Measurements from ENCODE around the gene CNR2. TPM values are rescaled to one million over a fixed set of nuclear protein-coding genes. Genes with fewer than 3 reads are reported as not detected.

CNR2 gene
- polyA plus RNA-seq, 2 of the 4 experiments (the other 2 are of a cell fraction): not detected

GRCh38 chr1:23896491-23896890, 16.7 kb downstream of the CNR2 start:
- no peak overlapping the region for H3K4me3 ChIP-seq
- ATAC-seq (no peak), FAIRE-seq (no peak), DNase-seq (ENCODE audit: low read depth in 1 of 2, low spot score in 1 of 2) (no peak)
- no peaks in the 10 kb centered on the region for H3K4me1 ChIP-seq
- TF ChIP-seq EHMT2 (IDR thresholded peaks at IDR 0.05; ENCODE audit: low read depth): no peak
- no peaks in the 10 kb centered on the region for H3K9me3 ChIP-seq
- POLR2A ChIA-PET: no interaction called here
- no peak overlapping the region for H3K27ac ChIP-seq
- CTCF ChIA-PET: interaction anchor here (0.7 to 1.5 kb wide), 2 partner anchors 19 to 105 kb away, joined by 3 read pairs; no protein-coding TSS in a partner anchor
- H3K4me2 ChIP-seq: no peak overlapping the region
- WGBS (ENCODE audit: missing lambda C conversion rate): 56% methylated on average over 3 of the region's 3 CpGs

- ChIA-PET POLR2A (no interaction called here), CTCF (interaction anchor here (1.5 kb wide), 1 partner anchor 19 kb away, joined by 3 read pairs; no protein-coding TSS in a partner anchor)
- 55% methylated on average over 4 of the region's 4 CpGs for WGBS (ENCODE audit: missing lambda C conversion rate)
- FAIRE-seq: no peak
- H3K9me3 ChIP-seq: no peaks in the 10 kb centered on the region
- no peak overlapping the region for H3K4me2 ChIP-seq
- H3K4me1 ChIP-seq: no peaks in the 10 kb centered on the region
- ATAC-seq: no peak
- TF ChIP-seq PBX3 (IDR thresholded peaks at IDR 0.05): no peak
- TF ChIP-seq HEYL (CRISPR knock-in tag; IDR thresholded peaks at IDR 0.05): no peak
- TF ChIP-seq CHD2 (IDR thresholded peaks at IDR 0.05; ENCODE audit: low read length, partially characterized antibody): no peak
- TF ChIP-seq EHF (CRISPR knock-in tag; IDR thresholded peaks at IDR 0.05): no peak
- no peak for TF ChIP-seq ESRRA (IDR thresholded peaks at IDR 0.05; ENCODE audit: borderline replicate concordance, low read length)
- no peak for TF ChIP-seq FOXS1 (CRISPR knock-in tag; IDR thresholded peaks at IDR 0.05)
- TF ChIP-seq RCOR1 (IDR thresholded peaks at IDR 0.05; ENCODE audit: low read depth, low read length): no peak
- no peak for TF ChIP-seq BCL3 (IDR thresholded peaks at IDR 0.05)
- TF ChIP-seq RARB (CRISPR knock-in tag; IDR thresholded peaks at IDR 0.05): no peak
- no peak for TF ChIP-seq USF2 (IDR thresholded peaks at IDR 0.05)
- no peak for TF ChIP-seq ZC3H11A (IDR thresholded peaks at IDR 0.05)
- TF ChIP-seq GATA3 (IDR thresholded peaks at IDR 0.05; ENCODE audit: borderline replicate concordance): no peak
- TF ChIP-seq EHMT2 (IDR thresholded peaks at IDR 0.05; ENCODE audit: low read depth): no peak
- TF ChIP-seq ZSCAN20 (CRISPR knock-in tag; IDR thresholded peaks at IDR 0.05): no peak
- TF ChIP-seq HOXB5 (CRISPR knock-in tag; IDR thresholded peaks at IDR 0.05): no peak
- no peak for TF ChIP-seq CBX8 (IDR thresholded peaks at IDR 0.05)
- TF ChIP-seq ELK1 (IDR thresholded peaks at IDR 0.05; ENCODE audit: low read depth, low read length): no peak
- no peak for DNase-seq (ENCODE audit: low read depth in 1 of 2, low spot score in 1 of 2)
- no peak overlapping the region for H3K4me3 ChIP-seq
- no peak overlapping the region for H3K27ac ChIP-seq
These were observed 17.2 kb downstream of the CNR2 start for GRCh38 chr1:23895993-23896392.

GRCh38 chr1:23895082-23895481, 18.1 kb downstream of the CNR2 start:
- H3K9me3 ChIP-seq: no peaks in the 10 kb centered on the region
- no peak overlapping the region for H3K27ac ChIP-seq
- H3K4me2 ChIP-seq: no peak overlapping the region
- 78% methylated on average over 5 of the region's 5 CpGs for WGBS (ENCODE audit: missing lambda C conversion rate)
- DNase-seq (ENCODE audit: low read depth in 1 of 2, low spot score in 1 of 2) (no peak), ATAC-seq (no peak), FAIRE-seq (no peak)
- H3K4me3 ChIP-seq: no peak overlapping the region
- no peaks in the 10 kb centered on the region for H3K4me1 ChIP-seq
- ChIA-PET CTCF (interaction anchor here (1.5 kb wide), 1 partner anchor 18 kb away, joined by 3 read pairs; no protein-coding TSS in a partner anchor), POLR2A (no interaction called here)
- TF ChIP-seq EHMT2 (IDR thresholded peaks at IDR 0.05; ENCODE audit: low read depth) (no peak), JUNB (IDR thresholded peaks at IDR 0.05) (no peak), TP53 (CRISPR knock-in tag; IDR thresholded peaks at IDR 0.05) (no peak), E2F6 (IDR thresholded peaks at IDR 0.05; ENCODE audit: borderline replicate concordance, low read depth) (no peak), NR3C1 (IDR thresholded peaks at IDR 0.05) (no peak), RARB (CRISPR knock-in tag; IDR thresholded peaks at IDR 0.05) (no peak)

Data from A549 (cell line).